SK-N-SH treated with all-trans-retinoic acid at 6 μM for 48 hours (cell line): Measurements from ENCODE around the gene SLC2A4RG.

ENCODE experiments used
- ARNTL ChIP-seq: fragments of 450-650 bp; formaldehyde crosslinking; IDR thresholded peaks from 2 replicates; pipeline ENCODE4 v1.5.0; 2020; ENCODE audit warnings: low read depth, mild to moderate bottlenecking, moderate library complexity, borderline replicate concordance
- BACH2 ChIP-seq: fragments of 250-450 bp; sonication (Bioruptor Pico); IDR thresholded peaks from 2 replicates; pipeline ENCODE4 v1.9.0; 2021; ENCODE audit warnings: mild to moderate bottlenecking, borderline replicate concordance
- CREB5 ChIP-seq: fragments of 250-450 bp; sonication (Bioruptor Pico); IDR thresholded peaks from 2 replicates; pipeline ENCODE4 v1.5.1; 2020; ENCODE audit warnings: low read depth, mild to moderate bottlenecking, moderate library complexity
- OSR1 ChIP-seq: fragments of 250-450 bp; sonication (Bioruptor Pico); IDR thresholded peaks from 2 replicates; pipeline ENCODE4 v1.8.0; 2022; ENCODE audit warnings: moderate library complexity, mild to moderate bottlenecking, inconsistent platforms
- TCF4 ChIP-seq: fragments of 250-450 bp; sonication (Bioruptor Pico); IDR thresholded peaks from 2 replicates; pipeline ENCODE4 v1.8.0; 2021; ENCODE audit warnings: mild to moderate bottlenecking, moderate library complexity, borderline replicate concordance
- ZFP30 ChIP-seq: fragments of 450-650 bp; formaldehyde crosslinking; IDR thresholded peaks from 2 replicates; pipeline ENCODE4 v1.5.0; 2022; ENCODE audit warnings: mild to moderate bottlenecking, moderate library complexity
- ZNF565 ChIP-seq: fragments of 450-650 bp; formaldehyde crosslinking; conservative IDR thresholded peaks from 2 replicates; pipeline ENCODE4 v1.5.0; 2020; ENCODE audit warnings: low read depth, mild to moderate bottlenecking, moderate library complexity

GRCh38 chr20:63712191-63712590 lies 27.4 kb upstream of the SLC2A4RG start:
- TF ChIP-seq BACH2 (CRISPR knock-in tag) (no peak), ZFP30 (CRISPR knock-in tag) (no peak), OSR1 (CRISPR knock-in tag) (no peak), TCF4 (CRISPR knock-in tag) (no peak), ZNF565 (CRISPR knock-in tag) (no peak), CREB5 (CRISPR knock-in tag) (no peak), ARNTL (CRISPR knock-in tag) (no peak)
